ENCODE measurements around the gene PPP1R14C.

The PPP1R14C gene

GRCh38 chr6:150115769-150116168 lies 27.1 kb upstream of the PPP1R14C start:
- no peaks in the 10 kb centered on the region for H3K27me3 ChIP-seq (ENCODE audit: control insufficient read depth in 3 of 3, insufficient read depth in 3 of 3, low read depth in 1 of 3, low read length in 3 of 3)
- no peaks in the 10 kb centered on the region for H3K36me3 ChIP-seq (replicated peaks in 1 of 2; ENCODE audit: control insufficient read depth in 2 of 2, insufficient read depth in 2 of 2, low read length in 2 of 2)
- DNase-seq (ENCODE audit: low spot score): no peak

GRCh38 chr6:150116200-150116800 lies 26.5 kb upstream of the PPP1R14C start:
- Histone ChIP-seq H2BK15ac (ENCODE audit: low read length) (no peak overlapping the region), H3K9me3 (replicated peaks in 1 of 2; ENCODE audit: control insufficient read depth in 2 of 2, insufficient read depth in 1 of 2, low read depth in 1 of 2, low read length in 2 of 2) (no peaks in the 10 kb centered on the region), H3K4me3 (ENCODE audit: low read length in 2 of 2) (no peak overlapping the region), H3K79me1 (ENCODE audit: low read depth, low read length) (no peaks in the 10 kb centered on the region), H3K9ac (ENCODE audit: low read depth, low read length, poor library complexity) (no peak overlapping the region), H3K23ac (ENCODE audit: low read depth, low read length, poor library complexity) (no peak overlapping the region), H4K91ac (ENCODE audit: low read depth, low read length, poor library complexity) (no peak overlapping the region), H3K18ac (ENCODE audit: low read length) (no peak overlapping the region), H3K4ac (ENCODE audit: low read length) (no peak overlapping the region), H3K27me3 (ENCODE audit: control insufficient read depth in 3 of 3, insufficient read depth in 3 of 3, low read depth in 1 of 3, low read length in 3 of 3) (no peaks in the 10 kb centered on the region), H3K27ac (replicated peaks; ENCODE audit: low read length) (no peak overlapping the region), H3K36me3 (replicated peaks in 1 of 2; ENCODE audit: control insufficient read depth in 2 of 2, insufficient read depth in 2 of 2, low read length in 2 of 2) (no peaks in the 10 kb centered on the region), H3K4me1 (ENCODE audit: control insufficient read depth in 2 of 2, insufficient read depth in 1 of 2, low read depth in 1 of 2, low read length in 2 of 2) (peaks cover 2 to 15% of the 10 kb centered on the region in 2 donors), H4K8ac (ENCODE audit: low read depth, low read length) (no peak overlapping the region), H3K14ac (ENCODE audit: low read length) (no peak overlapping the region), H2BK120ac (ENCODE audit: low read depth, low read length) (no peak overlapping the region), H2AK5ac (ENCODE audit: low read depth, low read length) (no peak overlapping the region), H2BK12ac (ENCODE audit: low read length) (no peak overlapping the region), H3K4me2 (ENCODE audit: insufficient read depth, low read length, poor library complexity, severe bottlenecking) (no peak overlapping the region), H2AFZ (ENCODE audit: low read length) (peak overlapping the region; percentile 37), H2BK5ac (ENCODE audit: low read length) (no peak overlapping the region)
- WGBS, 2 donors (ENCODE audit: extremely low coverage in 2 of 2, insufficient read length in 2 of 2, insufficient replicate concordance in 1 of 2): no CpG with 5 or more reads among the region's 8 CpGs
- no peak for DNase-seq (ENCODE audit: low spot score)

More at GRCh38 chr6:150115769-150116168, 27.1 kb upstream of the PPP1R14C start:
- no peak overlapping the region for H2BK120ac ChIP-seq (ENCODE audit: low read depth, low read length)
- H3K23ac ChIP-seq (ENCODE audit: low read depth, low read length, poor library complexity): no peak overlapping the region
- no peak overlapping the region for H2BK12ac ChIP-seq (ENCODE audit: low read length)
- no peak overlapping the region for H3K4ac ChIP-seq (ENCODE audit: low read length)
- no peak overlapping the region for H4K91ac ChIP-seq (ENCODE audit: low read depth, low read length, poor library complexity)
- H3K79me1 ChIP-seq (ENCODE audit: low read depth, low read length): no peaks in the 10 kb centered on the region
- no peak overlapping the region for H3K4me2 ChIP-seq (ENCODE audit: insufficient read depth, low read length, poor library complexity, severe bottlenecking)
- no peak overlapping the region for H4K8ac ChIP-seq (ENCODE audit: low read depth, low read length)
- no peak overlapping the region for H3K27ac ChIP-seq (replicated peaks; ENCODE audit: low read length)
- no peak overlapping the region for H2BK15ac ChIP-seq (ENCODE audit: low read length)
- WGBS, 2 donors (ENCODE audit: extremely low coverage in 2 of 2, insufficient read length in 2 of 2, insufficient replicate concordance in 1 of 2): no CpG with 5 or more reads among the region's 25 CpGs
- H2AK5ac ChIP-seq (ENCODE audit: low read depth, low read length): no peak overlapping the region
- no peak overlapping the region for H3K14ac ChIP-seq (ENCODE audit: low read length)
- no peak overlapping the region for H3K18ac ChIP-seq (ENCODE audit: low read length)
- H3K9ac ChIP-seq (ENCODE audit: low read depth, low read length, poor library complexity): no peak overlapping the region
- H3K4me3 ChIP-seq (ENCODE audit: low read length in 2 of 2): no peak overlapping the region
- H3K4me1 ChIP-seq (ENCODE audit: control insufficient read depth in 2 of 2, insufficient read depth in 1 of 2, low read depth in 1 of 2, low read length in 2 of 2): peaks cover 2 to 15% of the 10 kb centered on the region in 2 donors
- peak overlapping the region; percentile 37 for H2AFZ ChIP-seq (ENCODE audit: low read length)
- H2BK5ac ChIP-seq (ENCODE audit: low read length): no peak overlapping the region
- no peaks in the 10 kb centered on the region for H3K9me3 ChIP-seq (replicated peaks in 1 of 2; ENCODE audit: control insufficient read depth in 2 of 2, insufficient read depth in 1 of 2, low read depth in 1 of 2, low read length in 2 of 2)

- H3K4ac ChIP-seq (ENCODE audit: low read length): no peak overlapping the region
- peaks cover 2 to 15% of the 10 kb centered on the region in 2 donors for H3K4me1 ChIP-seq (ENCODE audit: control insufficient read depth in 2 of 2, insufficient read depth in 1 of 2, low read depth in 1 of 2, low read length in 2 of 2)
- H3K27ac ChIP-seq (replicated peaks; ENCODE audit: low read length): no peak overlapping the region
- H2AK5ac ChIP-seq (ENCODE audit: low read depth, low read length): no peak overlapping the region
- no peaks in the 10 kb centered on the region for H3K36me3 ChIP-seq (replicated peaks in 1 of 2; ENCODE audit: control insufficient read depth in 2 of 2, insufficient read depth in 2 of 2, low read length in 2 of 2)
- no peak overlapping the region for H3K9ac ChIP-seq (ENCODE audit: low read depth, low read length, poor library complexity)
- peak overlapping the region; percentile 90 for H2AFZ ChIP-seq (ENCODE audit: low read length)
- WGBS, 2 donors (ENCODE audit: extremely low coverage in 2 of 2, insufficient read length in 2 of 2, insufficient replicate concordance in 1 of 2): no CpG with 5 or more reads among the region's 6 CpGs
- H2BK5ac ChIP-seq (ENCODE audit: low read length): no peak overlapping the region
- H4K8ac ChIP-seq (ENCODE audit: low read depth, low read length): no peak overlapping the region
- H2BK12ac ChIP-seq (ENCODE audit: low read length): no peak overlapping the region
- no peaks in the 10 kb centered on the region for H3K9me3 ChIP-seq (replicated peaks in 1 of 2; ENCODE audit: control insufficient read depth in 2 of 2, insufficient read depth in 1 of 2, low read depth in 1 of 2, low read length in 2 of 2)
- no peak overlapping the region for H4K91ac ChIP-seq (ENCODE audit: low read depth, low read length, poor library complexity)
- H2BK15ac ChIP-seq (ENCODE audit: low read length): no peak overlapping the region
- no peak overlapping the region for H3K14ac ChIP-seq (ENCODE audit: low read length)
- H3K23ac ChIP-seq (ENCODE audit: low read depth, low read length, poor library complexity): no peak overlapping the region
- H2BK120ac ChIP-seq (ENCODE audit: low read depth, low read length): no peak overlapping the region
- H3K4me2 ChIP-seq (ENCODE audit: insufficient read depth, low read length, poor library complexity, severe bottlenecking): no peak overlapping the region
- DNase-seq (ENCODE audit: low spot score): no peak
- H3K79me1 ChIP-seq (ENCODE audit: low read depth, low read length): no peaks in the 10 kb centered on the region
- no peaks in the 10 kb centered on the region for H3K27me3 ChIP-seq (ENCODE audit: control insufficient read depth in 3 of 3, insufficient read depth in 3 of 3, low read depth in 1 of 3, low read length in 3 of 3)
- H3K18ac ChIP-seq (ENCODE audit: low read length): no peak overlapping the region
- H3K4me3 ChIP-seq (ENCODE audit: low read length in 2 of 2): no peak overlapping the region
Measured at GRCh38 chr6:150118203-150118602, 24.6 kb upstream of the PPP1R14C start.

GRCh38 chr6:150118627-150119026 lies 24.2 kb upstream of the PPP1R14C start:
- no CpG with 5 or more reads among the region's 9 CpGs for WGBS, 2 donors (ENCODE audit: extremely low coverage in 2 of 2, insufficient read length in 2 of 2, insufficient replicate concordance in 1 of 2)
- DNase-seq (ENCODE audit: low spot score): no peak

More at GRCh38 chr6:150118627-150119026, 24.2 kb upstream of the PPP1R14C start:
- H3K27ac ChIP-seq (replicated peaks; ENCODE audit: low read length): no peak overlapping the region
- H3K79me1 ChIP-seq (ENCODE audit: low read depth, low read length): no peaks in the 10 kb centered on the region
- H4K8ac ChIP-seq (ENCODE audit: low read depth, low read length): no peak overlapping the region
- no peak overlapping the region for H2AK5ac ChIP-seq (ENCODE audit: low read depth, low read length)
- H3K23ac ChIP-seq (ENCODE audit: low read depth, low read length, poor library complexity): no peak overlapping the region
- H3K4me3 ChIP-seq (ENCODE audit: low read length in 2 of 2): no peak overlapping the region
- no peak overlapping the region for H3K4me2 ChIP-seq (ENCODE audit: insufficient read depth, low read length, poor library complexity, severe bottlenecking)
- H3K14ac ChIP-seq (ENCODE audit: low read length): no peak overlapping the region
- H2AFZ ChIP-seq (ENCODE audit: low read length): peak overlapping the region; percentile 90
- H4K91ac ChIP-seq (ENCODE audit: low read depth, low read length, poor library complexity): no peak overlapping the region
- no peak overlapping the region for H2BK12ac ChIP-seq (ENCODE audit: low read length)
- H3K36me3 ChIP-seq (replicated peaks in 1 of 2; ENCODE audit: control insufficient read depth in 2 of 2, insufficient read depth in 2 of 2, low read length in 2 of 2): no peaks in the 10 kb centered on the region
- H2BK15ac ChIP-seq (ENCODE audit: low read length): no peak overlapping the region
- H2BK5ac ChIP-seq (ENCODE audit: low read length): no peak overlapping the region
- H3K9me3 ChIP-seq (replicated peaks in 1 of 2; ENCODE audit: control insufficient read depth in 2 of 2, insufficient read depth in 1 of 2, low read depth in 1 of 2, low read length in 2 of 2): no peaks in the 10 kb centered on the region
- H3K4ac ChIP-seq (ENCODE audit: low read length): no peak overlapping the region
- no peak overlapping the region for H3K9ac ChIP-seq (ENCODE audit: low read depth, low read length, poor library complexity)
- no peak overlapping the region for H2BK120ac ChIP-seq (ENCODE audit: low read depth, low read length)
- H3K27me3 ChIP-seq (ENCODE audit: control insufficient read depth in 3 of 3, insufficient read depth in 3 of 3, low read depth in 1 of 3, low read length in 3 of 3): no peaks in the 10 kb centered on the region
- H3K4me1 ChIP-seq (ENCODE audit: control insufficient read depth in 2 of 2, insufficient read depth in 1 of 2, low read depth in 1 of 2, low read length in 2 of 2): peaks cover 2 to 15% of the 10 kb centered on the region in 2 donors
- no peak overlapping the region for H3K18ac ChIP-seq (ENCODE audit: low read length)
